H9 (cell line): ENCODE measurements around the gene SETD5. TPM values are rescaled to one million over a fixed set of nuclear protein-coding genes. Genes with fewer than 3 reads are reported as not detected.
A peak's percentile ranks its signal among the peaks of the same experiment; 100 is the strongest.

Experiments used
- DNase-seq: peaks from one replicate; pipeline ENCODE4 v3.0.0-alpha.2; 2017
- H2AFZ ChIP-seq: one replicate; pipeline ENCODE4 v1.6.1; 2013; ENCODE audit warnings: mild to moderate bottlenecking, low read length, control low read depth, moderate library complexity
- H2AK5ac ChIP-seq: 2 replicates; pipeline ENCODE4 v1.6.1; 2013; ENCODE audit warnings: low read length, control low read depth, mixed read lengths; ENCODE audit not compliant: insufficient read length
- H2BK120ac ChIP-seq: one replicate; pipeline ENCODE4 v1.6.1; 2013; ENCODE audit warnings: low read depth, mild to moderate bottlenecking, low read length, control low read depth, inconsistent platforms; ENCODE audit not compliant: poor library complexity, severe bottlenecking
- H2BK12ac ChIP-seq: 2 replicates; pipeline ENCODE4 v1.6.1; 2013; ENCODE audit warnings: low read length, control low read depth, mixed read lengths, low read depth; ENCODE audit not compliant: insufficient read length
- H2BK15ac ChIP-seq: 2 replicates; pipeline ENCODE4 v1.6.1; 2013; ENCODE audit warnings: low read depth, low read length, control low read depth
- H2BK20ac ChIP-seq: one replicate; pipeline ENCODE4 v1.6.1; 2013; ENCODE audit warnings: low read depth, mild to moderate bottlenecking, low read length, control low read depth, inconsistent platforms; ENCODE audit not compliant: poor library complexity, severe bottlenecking
- H2BK5ac ChIP-seq: 2 replicates; pipeline ENCODE4 v1.6.1; 2013; ENCODE audit warnings: low read length, control low read depth, mixed read lengths; ENCODE audit not compliant: insufficient read length
- H3K14ac ChIP-seq: 2 replicates; pipeline ENCODE4 v1.6.1; 2013; ENCODE audit warnings: low read length, control low read depth; ENCODE audit not compliant: insufficient read depth
- H3K18ac ChIP-seq: 2 replicates; pipeline ENCODE4 v1.6.1; 2013; ENCODE audit warnings: low read depth, mild to moderate bottlenecking, mixed read lengths, low read length, control low read depth; ENCODE audit not compliant: insufficient read length
- H3K23ac ChIP-seq: 2 replicates; pipeline ENCODE4 v1.6.1; 2013; ENCODE audit warnings: low read length, control low read depth, mixed read lengths, low read depth; ENCODE audit not compliant: insufficient read length
- H3K23me2 ChIP-seq: 2 replicates; pipeline ENCODE4 v1.6.1; 2013; ENCODE audit warnings: low read depth, mild to moderate bottlenecking, mixed read lengths, low read length, control low read depth; ENCODE audit not compliant: insufficient read length, poor library complexity, severe bottlenecking
- H3K27ac ChIP-seq: 2 replicates; pipeline ENCODE4 v1.5.1; 2013; ENCODE audit warnings: low read length, control low read depth, mixed read lengths, low read depth; ENCODE audit not compliant: insufficient read length
- H3K27me3 ChIP-seq: 2 replicates; pipeline ENCODE4 v1.6.1; 2013; ENCODE audit warnings: low read length, control low read depth, inconsistent platforms; ENCODE audit not compliant: insufficient read depth
- H3K4ac ChIP-seq: 2 replicates; pipeline ENCODE4 v1.6.1; 2013; ENCODE audit warnings: low read depth, mild to moderate bottlenecking, control low read depth, inconsistent platforms, low read length, moderate library complexity
- H3K4me1 ChIP-seq: 2 replicates; pipeline ENCODE4 v1.6.1; 2013; ENCODE audit warnings: low read length, control low read depth, inconsistent platforms; ENCODE audit not compliant: insufficient read depth
- H3K4me2 ChIP-seq: 2 replicates; pipeline ENCODE4 v1.6.1; 2013; ENCODE audit warnings: low read length, control low read depth, mixed read lengths; ENCODE audit not compliant: insufficient read length, insufficient read depth
- H3K56ac ChIP-seq: 2 replicates; pipeline ENCODE4 v1.6.1; 2013; ENCODE audit warnings: low read depth, mild to moderate bottlenecking, mixed read lengths, low read length, control low read depth; ENCODE audit not compliant: insufficient read length
- H3K79me1 ChIP-seq: 2 replicates; pipeline ENCODE4 v1.6.1; 2013; ENCODE audit warnings: low read depth, mild to moderate bottlenecking, moderate library complexity, low read length, control low read depth, inconsistent platforms; ENCODE audit not compliant: insufficient read depth, poor library complexity, severe bottlenecking
- H3K79me2 ChIP-seq: 2 replicates; pipeline ENCODE4 v1.6.1; 2013; ENCODE audit warnings: low read length, control low read depth, inconsistent platforms; ENCODE audit not compliant: insufficient read depth
- H3K9ac ChIP-seq: 2 replicates; pipeline ENCODE4 v1.6.1; 2013; ENCODE audit warnings: low read length, control low read depth, mixed read lengths; ENCODE audit not compliant: insufficient read length; ENCODE audit errors: extremely low read depth
- H3K9me3 ChIP-seq: one replicate; pipeline ENCODE4 v1.6.1; 2013; ENCODE audit warnings: low read depth, low read length, inconsistent platforms; ENCODE audit not compliant: control insufficient read depth
- H3T11ph ChIP-seq: one replicate; pipeline ENCODE4 v1.6.1; 2013; ENCODE audit warnings: mild to moderate bottlenecking, low read length, control low read depth, inconsistent platforms
- H4K20me1 ChIP-seq: one replicate; pipeline ENCODE4 v1.6.1; 2013; ENCODE audit not compliant: control insufficient read depth, insufficient read length, insufficient read depth
- H4K5ac ChIP-seq: 2 replicates; pipeline ENCODE4 v1.6.1; 2013; ENCODE audit warnings: low read depth, mild to moderate bottlenecking, mixed read lengths, low read length, control low read depth; ENCODE audit not compliant: insufficient read length
- H4K8ac ChIP-seq: replicated peaks from 2 replicates; pipeline ENCODE4 v1.6.1; 2013; ENCODE audit warnings: low read length, control low read depth, mixed read lengths, low read depth; ENCODE audit not compliant: insufficient read length
- H4K91ac ChIP-seq: 2 replicates; pipeline ENCODE4 v1.6.1; 2013; ENCODE audit warnings: low read depth, mild to moderate bottlenecking, moderate library complexity, mixed read lengths, low read length, control low read depth; ENCODE audit not compliant: insufficient read length
- H3K27ac Mint-ChIP-seq, 3 experiments: 2 replicates in 2 of 3; 3 replicates in 1 of 3; pipeline ENCODE4 v1.8.0; 2020 to 2021; ENCODE audit warnings: mixed read lengths in 3 of 3, mild to moderate bottlenecking in 1 of 3, moderate library complexity in 1 of 3
- H3K27me3 Mint-ChIP-seq: 2 replicates; pipeline ENCODE4 v1.8.0; 2021; ENCODE audit warnings: low read depth, mild to moderate bottlenecking, moderate library complexity, mixed read lengths
- H3K36me3 Mint-ChIP-seq, 3 experiments: 2 replicates in 2 of 3; 3 replicates in 1 of 3; pipeline ENCODE4 v1.8.0; 2020 to 2021; ENCODE audit warnings: low read depth in 3 of 3, mixed read lengths in 3 of 3; ENCODE audit not compliant: insufficient read depth in 1 of 3
- H3K4me1 Mint-ChIP-seq, 2 experiments: 2 replicates each; pipeline ENCODE4 v1.8.0; 2020; ENCODE audit warnings: mixed read lengths in 2 of 2
- H3K4me3 Mint-ChIP-seq, 2 experiments: 2 replicates in 1 of 2; 3 replicates in 1 of 2; pipeline ENCODE4 v1.8.0; 2020 to 2021; ENCODE audit warnings: mild to moderate bottlenecking in 2 of 2, mixed read lengths in 2 of 2, moderate library complexity in 1 of 2
- H3K9me3 Mint-ChIP-seq, 2 experiments: 2 replicates in 1 of 2; 3 replicates in 1 of 2; pipeline ENCODE4 v1.8.0; 2020; ENCODE audit warnings: mild to moderate bottlenecking in 2 of 2, mixed read lengths in 2 of 2, moderate library complexity in 1 of 2
- CTCF ChIP-seq: fragments of 200-600 bp; sonication (generic); conservative IDR thresholded peaks from 3 replicates; pipeline ENCODE4 v1.8.0; 2021; ENCODE audit warnings: antibody characterized with exemption, mild to moderate bottlenecking
- WGBS: extraction: QIAGEN DNeasy Blood & Tissue Kit; methylation state at CpG from one replicate; pipeline ENCODE4 v1.1.7; 2013; ENCODE audit warnings: missing lambda C conversion rate, low lambda C conversion rate, mixed read lengths; ENCODE audit not compliant: insufficient read length; ENCODE audit errors: extremely low coverage; 5-methylcytosine and 5-hydroxymethylcytosine counted together
- total RNA-seq: library from RNA; stranded (reverse); gene quantifications from 2 replicates; pipeline ENCODE4 v1.2.1, GENCODE V29; 2021

The SETD5 gene
- total RNA-seq, 1 experiment from 2014 or later: 207 TPM

GRCh38 chr3:9362731-9363530, 34.5 kb upstream of the SETD5 start, which contains the start of gene THUMPD3:
THUMPD3 (plus strand) TSS chr3:9363054; CDS start chr3:9365069, 2,015 bp downstream.
- WGBS: no CpG with 5 or more reads among the region's 46 CpGs

More at GRCh38 chr3:9362731-9363530, 34.5 kb upstream of the SETD5 start, which contains the start of gene THUMPD3:
- no peaks in the 10 kb centered on the region for H3K9me3 ChIP-seq
- no peak within 1 kb of the TSS; the same call in 1 of the 2 replicates for H3K4ac ChIP-seq
- Mint-ChIP-seq H3K27ac (peak within 1 kb of the TSS; percentile 99 to 100 (median 99)), H3K27me3 (peaks cover 8% of the 10 kb centered on the region), H3K9me3 (no peaks in the 10 kb centered on the region; a peak in 1 of 5 replicates), H3K4me1 (peaks cover 3 to 6% of the 10 kb centered on the region in 2 experiments; a peak in 2 of 4 replicates), H3K36me3 (peaks cover 11 to 40% (median 34%) of the 10 kb centered on the region in 3 experiments), H3K4me3 (peak within 1 kb of the TSS; percentile 93 to 94)
- peak within 1 kb of the TSS; percentile 85 for H4K5ac ChIP-seq
- peak within 1 kb of the TSS; percentile 86 for H3K9ac ChIP-seq
- TF ChIP-seq CTCF: no peak
- H3K27ac ChIP-seq: peak within 1 kb of the TSS; percentile 91
- no peak within 1 kb of the TSS for H2BK5ac ChIP-seq
- peak within 1 kb of the TSS; percentile 41 for H4K8ac ChIP-seq
- no peaks in the 10 kb centered on the region for H4K20me1 ChIP-seq
- no peaks in the 10 kb centered on the region for H3K79me1 ChIP-seq
- peak within 1 kb of the TSS; percentile 54 for H3K4me2 ChIP-seq
- H2AFZ ChIP-seq: peak within 1 kb of the TSS; percentile 71
- H3K14ac ChIP-seq: peak within 1 kb of the TSS; percentile 97
- H3K79me2 ChIP-seq: no peaks in the 10 kb centered on the region
- H3K18ac ChIP-seq: peak within 1 kb of the TSS; percentile 99
- H2BK120ac ChIP-seq: no peak within 1 kb of the TSS
- no peak within 1 kb of the TSS for H3T11ph ChIP-seq
- no peak within 1 kb of the TSS for H2BK15ac ChIP-seq
- no peak within 1 kb of the TSS for H4K91ac ChIP-seq
- no peak within 1 kb of the TSS for H2BK12ac ChIP-seq
- no peaks in the 10 kb centered on the region for H3K27me3 ChIP-seq
- no peak within 1 kb of the TSS for H2BK20ac ChIP-seq
- peaks cover 3% of the 10 kb centered on the region for H3K23me2 ChIP-seq
- no peak within 1 kb of the TSS for H3K23ac ChIP-seq
- H3K4me1 ChIP-seq: no peaks in the 10 kb centered on the region
- no peak within 1 kb of the TSS for H3K56ac ChIP-seq
- DNase-seq: peak; percentile 94
- no peak within 1 kb of the TSS for H2AK5ac ChIP-seq
